GM23338 (cell line): Measurements from ENCODE around the gene TMC2. TPM values are rescaled to one million over a fixed set of nuclear protein-coding genes. Genes with fewer than 3 reads are reported as not detected.

Experiments
- ATAC-seq: fragments of 200-7000 bp; cut with Tn5 transposase; 3 replicates; pipeline ENCODE4 v1.9.1; 2020
- DNase-seq: peaks from one replicate; pipeline ENCODE4 v3.0.0-alpha.2; 2015; ENCODE audit warnings: low spot score
- H2AFZ ChIP-seq: fragments of 200-600 bp; sonication (generic); 2 replicates; pipeline ENCODE4 v1.8.0; 2016; ENCODE audit warnings: antibody characterized with exemption, mild to moderate bottlenecking, moderate library complexity
- H3F3A ChIP-seq: fragments of 200-600 bp; sonication (generic); replicated peaks from 2 replicates; pipeline ENCODE4 v1.8.0; 2017; ENCODE audit warnings: antibody characterized with exemption, mixed run types, low read depth
- H3K27ac ChIP-seq: fragments of 200-600 bp; sonication (generic); 2 replicates; pipeline ENCODE4 v1.6.1; 2016; ENCODE audit warnings: low read depth
- H3K27me3 ChIP-seq: fragments of 200-600 bp; sonication (generic); 2 replicates; pipeline ENCODE4 v1.8.0; 2016; ENCODE audit warnings: mild to moderate bottlenecking, mixed run types, moderate library complexity; ENCODE audit not compliant: insufficient read depth
- H3K36me3 ChIP-seq: fragments of 200-600 bp; sonication (generic); 2 replicates; pipeline ENCODE4 v1.8.0; 2016; ENCODE audit warnings: mild to moderate bottlenecking; ENCODE audit not compliant: insufficient read depth
- H3K4me1 ChIP-seq: fragments of 200-600 bp; sonication (generic); 2 replicates; pipeline ENCODE4 v1.8.0; 2016; ENCODE audit warnings: mild to moderate bottlenecking, moderate library complexity; ENCODE audit not compliant: insufficient read depth
- H3K4me2 ChIP-seq: fragments of 200-600 bp; sonication (generic); 2 replicates; pipeline ENCODE4 v1.7.1; 2017; ENCODE audit warnings: mixed run types
- H3K4me3 ChIP-seq: fragments of 200-600 bp; sonication (generic); 2 replicates; pipeline ENCODE4 v1.6.1; 2016; ENCODE audit warnings: mixed run types
- H3K79me2 ChIP-seq: fragments of 200-600 bp; sonication (generic); replicated peaks from 2 replicates; pipeline ENCODE4 v1.8.0; 2017; ENCODE audit warnings: mild to moderate bottlenecking; ENCODE audit not compliant: insufficient read depth
- H3K9me2 ChIP-seq: fragments of 200-600 bp; sonication (generic); 2 replicates; pipeline ENCODE4 v1.8.0; 2017; ENCODE audit not compliant: insufficient read depth
- H4K20me1 ChIP-seq: fragments of 200-600 bp; sonication (generic); replicated peaks from 2 replicates; pipeline ENCODE4 v1.8.0; 2017; ENCODE audit warnings: mild to moderate bottlenecking; ENCODE audit not compliant: insufficient read depth
- H3K27ac Mint-ChIP-seq: 2 replicates; pipeline ENCODE4 v1.8.0; 2020; ENCODE audit warnings: inconsistent platforms, mild to moderate bottlenecking, moderate library complexity, mixed read lengths
- H3K27me3 Mint-ChIP-seq: 3 replicates; pipeline ENCODE4 v1.8.0; 2022; ENCODE audit warnings: low read depth, mild to moderate bottlenecking, moderate library complexity, mixed read lengths, inconsistent platforms; ENCODE audit not compliant: insufficient read depth, poor library complexity
- H3K36me3 Mint-ChIP-seq: 3 replicates; pipeline ENCODE4 v1.8.0; 2021; ENCODE audit warnings: low read depth, mild to moderate bottlenecking, inconsistent platforms, moderate library complexity, mixed read lengths
- H3K4me1 Mint-ChIP-seq: 3 replicates; pipeline ENCODE4 v1.8.0; 2020; ENCODE audit warnings: mild to moderate bottlenecking, inconsistent platforms, mixed read lengths
- H3K4me3 Mint-ChIP-seq: 3 replicates; pipeline ENCODE4 v1.8.0; 2021; ENCODE audit warnings: moderate library complexity, mild to moderate bottlenecking, inconsistent platforms, mixed read lengths
- H3K9me3 Mint-ChIP-seq: 3 replicates; pipeline ENCODE4 v1.8.0; 2020; ENCODE audit warnings: moderate library complexity, mild to moderate bottlenecking, inconsistent platforms, mixed read lengths
- CREB1 ChIP-seq: fragments of 250-450 bp; sonication (Bioruptor Pico); IDR thresholded peaks from 2 replicates; pipeline ENCODE4 v1.5.0; 2020; ENCODE audit warnings: low read depth, mild to moderate bottlenecking, moderate library complexity
- CTCF ChIP-seq, 2 experiments: fragments of 200-600 bp in 1 of 2; sonication (generic) in 1 of 2; conservative IDR thresholded peaks; 2 replicates each; pipeline versions ENCODE4 v1.5.1 to v1.6.1; 2016 to 2017; ENCODE audit warnings: antibody characterized with exemption in 2 of 2, low read depth in 2 of 2, mild to moderate bottlenecking in 2 of 2, moderate library complexity in 1 of 2
- ETS1 ChIP-seq: IDR thresholded peaks from 2 replicates; pipeline ENCODE4 v1.6.1; 2016; ENCODE audit warnings: antibody characterized with exemption
- EZH2 ChIP-seq: fragments of 200-600 bp; sonication (generic); IDR thresholded peaks from one replicate; pipeline ENCODE4 v1.8.0; 2017; ENCODE audit warnings: antibody characterized with exemption, mild to moderate bottlenecking, low read depth; ENCODE audit not compliant: unreplicated experiment
- NANOG ChIP-seq: IDR thresholded peaks from 2 replicates; pipeline ENCODE4 v1.6.1; 2016; ENCODE audit warnings: antibody characterized with exemption, borderline replicate concordance
- POLR2AphosphoS5 ChIP-seq: IDR thresholded peaks from 2 replicates; pipeline ENCODE4 v1.6.1; 2016; ENCODE audit warnings: antibody characterized with exemption, low read depth
- STAT1 ChIP-seq: IDR thresholded peaks from one replicate; pipeline ENCODE4 v1.6.1; 2016; ENCODE audit warnings: antibody characterized with exemption; ENCODE audit not compliant: unreplicated experiment
- ZNF114 ChIP-seq: fragments of 250-450 bp; sonication (Bioruptor Pico); IDR thresholded peaks from 2 replicates; pipeline ENCODE4 v1.5.0; 2020; ENCODE audit warnings: mild to moderate bottlenecking, moderate library complexity
- polyA plus RNA-seq: library from polyadenylated mRNA; unstranded; fragments of >200 nt; fragmentation: Nextera tagmentation; extraction: Ambion mirVana; gene quantifications from 2 replicates; pipeline ENCODE4 v1.2.1, GENCODE V29; 2016
- total RNA-seq: library from RNA; depleted of rRNA; stranded (reverse); fragments of >200 nt; shearing (Covaris generic); gene quantifications from 2 replicates; pipeline ENCODE4 v1.2.3, GENCODE V29; 2014
- TF ChIP-seq, protein P1 (sequence below): IDR thresholded peaks from one replicate; pipeline ENCODE4 v1.6.1; 2018; ENCODE audit warnings: antibody characterized with exemption; ENCODE audit not compliant: unreplicated experiment

TMC2 gene
- total and polyA plus RNA-seq, 2 experiments from 2014 or later: not detected

- Histone ChIP-seq H3K36me3 (no peaks in the 10 kb centered on the region), H3K4me3 (no peak overlapping the region), H3K79me2 (no peaks in the 10 kb centered on the region), H4K20me1 (no peaks in the 10 kb centered on the region), H3K9me2 (0 out of 2 replicates have a peak, but pooled peaks cover 6% of the 10 kb centered on the region), H3K4me2 (no peak overlapping the region), H3K27ac (no peak overlapping the region), H3F3A (no peaks in the 10 kb centered on the region), H3K4me1 (no peaks in the 10 kb centered on the region), H3K27me3 (no peaks in the 10 kb centered on the region), H2AFZ (no peak overlapping the region)
- TF ChIP-seq ETS1 (no peak), EZH2 (no peak), POLR2AphosphoS5 (no peak), ZNF114 (no peak), CREB1 (CRISPR knock-in tag) (no peak), CTCF (conservative IDR thresholded peaks at IDR 0.05; ENCODE audit: low read depth in 2 of 2) (no peak), STAT1 (no peak), NANOG (no peak)
- TF ChIP-seq, protein P1, sequence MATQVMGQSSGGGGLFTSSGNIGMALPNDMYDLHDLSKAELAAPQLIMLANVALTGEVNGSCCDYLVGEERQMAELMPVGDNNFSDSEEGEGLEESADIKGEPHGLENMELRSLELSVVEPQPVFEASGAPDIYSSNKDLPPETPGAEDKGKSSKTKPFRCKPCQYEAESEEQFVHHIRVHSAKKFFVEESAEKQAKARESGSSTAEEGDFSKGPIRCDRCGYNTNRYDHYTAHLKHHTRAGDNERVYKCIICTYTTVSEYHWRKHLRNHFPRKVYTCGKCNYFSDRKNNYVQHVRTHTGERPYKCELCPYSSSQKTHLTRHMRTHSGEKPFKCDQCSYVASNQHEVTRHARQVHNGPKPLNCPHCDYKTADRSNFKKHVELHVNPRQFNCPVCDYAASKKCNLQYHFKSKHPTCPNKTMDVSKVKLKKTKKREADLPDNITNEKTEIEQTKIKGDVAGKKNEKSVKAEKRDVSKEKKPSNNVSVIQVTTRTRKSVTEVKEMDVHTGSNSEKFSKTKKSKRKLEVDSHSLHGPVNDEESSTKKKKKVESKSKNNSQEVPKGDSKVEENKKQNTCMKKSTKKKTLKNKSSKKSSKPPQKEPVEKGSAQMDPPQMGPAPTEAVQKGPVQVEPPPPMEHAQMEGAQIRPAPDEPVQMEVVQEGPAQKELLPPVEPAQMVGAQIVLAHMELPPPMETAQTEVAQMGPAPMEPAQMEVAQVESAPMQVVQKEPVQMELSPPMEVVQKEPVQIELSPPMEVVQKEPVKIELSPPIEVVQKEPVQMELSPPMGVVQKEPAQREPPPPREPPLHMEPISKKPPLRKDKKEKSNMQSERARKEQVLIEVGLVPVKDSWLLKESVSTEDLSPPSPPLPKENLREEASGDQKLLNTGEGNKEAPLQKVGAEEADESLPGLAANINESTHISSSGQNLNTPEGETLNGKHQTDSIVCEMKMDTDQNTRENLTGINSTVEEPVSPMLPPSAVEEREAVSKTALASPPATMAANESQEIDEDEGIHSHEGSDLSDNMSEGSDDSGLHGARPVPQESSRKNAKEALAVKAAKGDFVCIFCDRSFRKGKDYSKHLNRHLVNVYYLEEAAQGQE: no peak
- Mint-ChIP-seq H3K4me3 (no peak overlapping the region), H3K4me1 (no peaks in the 10 kb centered on the region), H3K27me3 (peaks cover 4% of the 10 kb centered on the region), H3K36me3 (peaks cover 5% of the 10 kb centered on the region; the same call in 2 of the 3 replicates), H3K9me3 (peaks cover 18% of the 10 kb centered on the region), H3K27ac (no peak overlapping the region)
- ATAC-seq (no peak), DNase-seq (no peak)
Observed at GRCh38 chr20:2610941-2611720, 74.8 kb downstream of the TMC2 start.
